Glomerular visceral epithelial cell (primary cell): Measurements from ENCODE around the gene NXF1.
"Not testable (repeated sequence)": the region's sequence is repeated elsewhere in the genome, so short reads cannot be mapped to it uniquely, and the experiment has no call there.

Source experiments
- DNase-seq: peaks from one replicate; pipeline ENCODE4 v3.0.0-alpha.2; 2016; ENCODE audit errors: extremely low spot score

NXF1 gene

DNA sequence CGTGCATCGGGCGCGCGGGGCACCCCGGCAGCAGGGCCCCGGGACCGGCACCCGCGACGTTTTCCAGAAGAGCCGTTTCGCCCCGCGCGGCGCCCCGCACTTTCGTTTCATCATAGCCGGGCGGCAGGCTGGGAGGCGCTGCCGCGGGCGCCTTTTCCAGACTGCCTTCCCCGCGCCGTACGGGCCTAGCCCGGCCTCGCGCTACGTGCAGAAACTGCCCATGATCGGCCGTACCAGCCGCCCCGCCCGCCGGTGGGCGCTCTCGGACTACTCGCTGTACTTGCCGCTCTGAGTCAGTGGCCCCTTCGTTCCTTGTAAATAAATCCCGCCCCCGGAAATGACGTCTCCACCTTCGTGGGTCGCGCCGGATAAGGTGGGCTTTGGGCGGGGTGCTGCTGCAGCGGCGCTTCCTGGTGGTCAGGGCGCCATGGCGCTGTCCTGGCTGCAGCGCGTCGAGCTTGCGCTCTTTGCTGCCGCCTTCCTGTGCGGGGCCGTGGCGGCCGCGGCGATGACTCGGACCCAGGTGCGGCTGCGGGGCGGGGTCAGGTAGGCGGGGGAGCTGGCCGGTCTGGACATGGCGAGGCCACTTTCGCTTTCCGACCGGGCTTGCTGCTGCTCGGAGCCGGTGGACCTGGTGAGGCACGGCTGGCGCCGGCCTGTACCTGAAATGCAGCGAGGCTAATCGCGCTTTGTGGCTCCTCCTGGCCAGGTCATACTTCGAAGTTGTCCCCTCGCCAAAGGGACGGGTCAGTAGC lies 18.1 kb downstream of the NXF1 start, which contains the start of gene TMEM179B:
TSS of gene TMEM179B (plus strand) at position 398 of the 755 bp plus-strand sequence. CDS start at position 428, 30 bp downstream.
- DNase-seq = peak; percentile 97

DNA sequence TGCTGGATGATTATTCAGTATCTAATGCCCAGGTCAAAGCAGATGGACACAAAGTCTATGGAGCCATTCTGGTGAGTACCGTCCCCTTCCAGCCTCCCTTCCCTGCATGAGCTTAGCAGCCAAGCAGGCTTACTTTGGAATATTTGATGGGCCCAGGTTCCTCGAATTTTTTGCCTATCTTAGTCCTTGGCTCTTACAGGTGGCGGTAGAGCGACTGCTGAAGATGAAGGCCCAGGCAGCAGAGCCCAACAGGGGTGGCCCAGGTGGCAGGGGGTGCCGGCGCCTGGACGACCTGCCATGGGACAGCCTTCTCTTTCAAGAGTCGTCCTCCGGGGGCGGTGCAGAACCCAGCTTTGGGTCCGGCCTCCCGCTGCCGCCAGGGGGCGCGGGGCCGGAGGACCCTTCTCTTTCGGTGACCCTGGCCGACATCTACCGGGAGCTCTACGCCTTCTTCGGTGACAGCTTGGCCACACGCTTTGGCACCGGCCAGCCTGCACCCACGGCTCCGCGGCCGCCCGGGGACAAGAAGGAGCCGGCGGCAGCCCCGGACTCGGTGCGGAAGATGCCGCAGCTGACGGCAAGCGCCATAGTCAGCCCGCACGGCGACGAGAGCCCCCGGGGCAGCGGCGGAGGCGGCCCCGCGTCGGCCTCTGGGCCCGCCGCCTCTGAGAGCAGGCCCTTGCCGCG lies 18.8 kb downstream of the NXF1 start:
- DNase-seq = peak; percentile 84

DNA sequence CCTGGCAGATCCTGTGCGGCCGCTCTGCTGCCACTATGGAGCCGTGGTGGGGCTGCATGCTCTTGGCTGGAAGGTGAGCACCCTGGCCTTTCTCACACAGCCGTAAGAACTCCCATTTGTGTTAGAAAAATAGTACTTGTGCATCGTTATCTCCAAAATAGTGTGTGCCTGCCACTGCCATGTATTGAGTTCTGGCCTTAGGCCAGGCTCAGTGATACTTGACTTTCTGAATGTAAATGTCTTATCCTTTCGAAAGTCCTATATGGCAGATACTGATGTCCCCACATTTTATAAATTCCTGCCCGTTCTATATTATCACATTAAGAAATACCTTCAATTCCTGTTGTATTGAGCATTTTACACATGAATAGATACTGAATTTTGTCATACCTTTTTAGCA lies 22.5 kb downstream of the NXF1 start:
- DNase-seq = no peak

DNA sequence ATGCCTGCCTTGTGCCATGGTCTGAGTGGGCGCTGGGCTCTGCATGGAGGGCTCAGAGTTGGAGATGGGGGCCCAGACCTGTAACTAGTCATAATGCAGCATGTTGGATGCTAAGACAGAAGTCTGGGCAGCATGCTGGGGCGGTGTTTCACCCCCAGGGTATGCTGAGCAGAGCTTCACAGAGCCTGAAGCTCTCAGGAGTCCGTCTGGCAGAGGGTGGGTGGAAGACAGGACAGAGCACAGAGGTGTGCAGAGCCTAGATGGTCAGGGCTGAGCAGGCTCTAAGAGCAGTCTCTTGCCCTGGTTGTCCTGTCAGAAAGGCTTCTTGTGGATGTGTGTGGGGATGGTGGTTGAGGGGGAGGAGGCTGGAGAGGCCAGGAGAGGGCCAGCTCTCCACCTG lies 26.8 kb downstream of the NXF1 start:
- no peak for DNase-seq

DNA sequence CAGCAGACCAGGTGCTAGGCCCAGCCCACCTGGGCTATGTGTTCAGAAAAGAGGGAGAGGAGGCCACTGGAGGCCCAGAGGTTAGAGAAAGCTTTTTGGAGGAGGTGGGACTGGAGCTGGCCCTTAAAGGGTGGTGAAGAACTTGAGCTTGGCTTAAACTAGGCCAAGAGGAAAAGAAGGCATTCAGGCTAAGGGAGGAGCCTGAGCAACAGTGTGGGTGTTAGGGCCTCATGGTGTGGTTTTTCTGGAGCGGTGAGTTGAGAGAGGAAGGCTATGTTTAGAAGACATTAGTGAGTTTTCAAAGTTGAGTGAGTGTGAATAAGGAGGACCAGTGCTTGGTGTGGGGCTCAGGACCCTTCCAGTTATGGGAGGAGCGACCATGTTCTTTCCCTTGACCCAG lies 27.9 kb downstream of the NXF1 start:
- DNase-seq = no peak

DNA sequence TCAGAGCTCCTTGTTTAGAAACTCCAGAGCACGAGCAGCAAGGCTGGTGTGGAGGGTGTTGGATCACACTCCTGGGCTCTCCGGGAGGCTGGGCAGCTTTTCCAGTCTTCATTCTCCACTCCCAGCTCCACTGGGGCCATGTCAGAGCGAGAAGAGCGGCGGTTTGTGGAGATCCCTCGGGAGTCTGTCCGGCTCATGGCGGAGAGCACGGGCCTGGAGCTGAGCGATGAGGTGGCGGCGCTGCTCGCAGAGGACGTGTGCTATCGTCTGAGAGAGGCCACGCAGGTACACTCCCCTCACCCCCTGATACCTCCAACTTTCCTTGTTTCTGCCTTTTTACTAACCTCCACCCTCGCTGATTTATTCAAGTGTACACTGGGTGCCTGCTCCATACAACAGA lies 29.6 kb downstream of the NXF1 start:
- DNase-seq = no peak

DNA sequence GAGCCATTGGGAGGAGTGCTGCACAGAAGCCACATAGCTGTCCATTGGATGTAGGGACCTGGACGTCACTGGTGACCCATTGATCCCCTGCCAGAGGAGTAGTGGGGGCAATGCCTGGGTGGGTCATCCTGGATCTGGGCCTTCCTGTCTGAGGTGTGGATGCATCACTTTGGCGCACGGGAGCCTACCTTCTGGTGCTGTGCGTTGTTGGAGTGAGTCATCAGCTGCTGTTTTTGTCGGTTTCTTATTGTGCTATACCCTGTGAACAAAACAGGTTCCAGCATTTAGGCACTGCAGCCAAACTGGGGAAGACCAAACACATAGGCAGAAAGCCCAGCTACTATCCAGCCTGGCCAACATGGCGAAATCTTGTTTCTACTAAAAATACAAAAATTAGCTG lies 30.8 kb downstream of the NXF1 start:
- no peak for DNase-seq

DNA sequence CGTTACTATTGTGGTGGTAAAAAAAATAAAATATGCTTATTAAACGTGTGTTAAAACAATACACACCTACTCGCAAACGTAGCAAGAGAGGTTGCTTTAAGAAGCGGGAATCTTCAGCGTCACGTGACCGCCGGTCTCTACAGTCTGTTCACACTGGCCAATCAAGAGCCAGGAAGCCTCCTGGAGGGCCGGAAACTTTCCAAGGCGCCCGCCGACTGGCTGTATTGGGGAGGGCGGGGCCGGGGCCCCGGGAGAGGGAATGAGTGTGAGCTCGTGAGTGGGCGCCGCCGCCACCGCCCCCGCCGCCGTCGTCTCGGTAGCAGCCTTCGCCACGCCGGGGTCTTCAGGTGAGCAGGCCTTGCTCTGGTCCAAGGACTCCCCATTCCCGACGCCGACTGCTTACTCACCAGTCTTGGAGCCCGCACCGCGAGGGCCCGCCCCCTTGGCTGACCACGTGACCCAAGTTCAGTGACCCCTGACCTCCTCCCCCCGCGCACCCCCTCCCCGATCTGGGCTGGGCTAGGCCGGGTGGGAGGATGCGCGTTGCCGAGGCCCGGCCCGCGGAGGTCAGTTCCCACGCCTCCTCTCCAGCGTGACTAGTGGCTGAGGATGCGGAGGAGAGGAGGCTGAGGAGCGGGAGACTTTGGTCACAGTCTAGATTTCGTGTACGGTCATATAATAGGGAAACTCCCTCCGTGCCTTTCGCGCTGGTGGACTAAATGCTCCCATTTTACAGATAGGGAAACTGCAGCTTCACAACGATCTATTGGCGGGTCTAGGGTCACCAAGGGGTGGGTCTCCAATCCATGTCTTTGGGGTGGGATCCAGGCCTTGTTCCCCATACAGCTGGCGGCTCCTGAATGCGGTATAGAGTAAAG lies 33.9 kb downstream of the NXF1 start, which contains the start of gene TAF6L:
TSS of gene TAF6L (plus strand) at position 253 of the 878 bp plus-strand sequence. CDS start 4,388 bp downstream, outside the sequence.
- DNase-seq = peak; percentile 96

DNA sequence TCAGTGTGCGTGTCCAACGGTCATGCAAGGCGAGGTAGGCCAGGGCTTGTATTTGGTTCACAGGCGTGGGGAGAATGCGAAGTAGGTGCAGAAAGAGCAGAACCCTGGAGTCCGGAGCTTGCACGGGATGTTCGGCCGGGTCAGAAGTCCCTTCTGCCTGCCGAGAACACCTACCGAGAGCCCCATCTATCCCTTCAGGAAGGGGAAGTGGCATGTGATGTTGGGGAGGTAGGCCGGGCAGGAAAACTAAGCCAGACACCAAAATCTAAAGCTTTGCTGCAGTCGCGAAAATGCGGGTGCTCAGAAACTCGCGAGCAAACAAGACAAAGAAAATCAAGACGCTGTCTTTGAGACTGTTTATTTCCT lies 34.5 kb downstream of the NXF1 start:
- DNase-seq = no peak

DNA sequence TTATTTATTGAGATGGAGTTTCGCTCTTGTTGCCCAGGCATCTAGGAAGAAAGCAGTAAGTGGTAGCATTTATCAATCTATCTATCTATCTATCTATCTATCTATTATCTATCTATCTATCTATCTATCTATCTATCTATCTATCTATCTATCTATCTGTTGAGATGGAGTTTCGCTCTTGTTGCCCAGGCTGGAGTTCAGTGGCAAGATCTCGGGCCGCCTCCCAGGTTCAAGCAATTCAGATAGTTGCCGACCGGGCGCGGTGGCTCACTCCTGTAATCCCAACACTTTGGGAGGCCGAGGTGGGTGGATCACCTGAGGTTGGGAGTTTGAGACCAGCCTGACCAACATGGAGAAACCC lies 44.4 kb downstream of the NXF1 start:
- not testable (repeated sequence) for DNase-seq

DNA sequence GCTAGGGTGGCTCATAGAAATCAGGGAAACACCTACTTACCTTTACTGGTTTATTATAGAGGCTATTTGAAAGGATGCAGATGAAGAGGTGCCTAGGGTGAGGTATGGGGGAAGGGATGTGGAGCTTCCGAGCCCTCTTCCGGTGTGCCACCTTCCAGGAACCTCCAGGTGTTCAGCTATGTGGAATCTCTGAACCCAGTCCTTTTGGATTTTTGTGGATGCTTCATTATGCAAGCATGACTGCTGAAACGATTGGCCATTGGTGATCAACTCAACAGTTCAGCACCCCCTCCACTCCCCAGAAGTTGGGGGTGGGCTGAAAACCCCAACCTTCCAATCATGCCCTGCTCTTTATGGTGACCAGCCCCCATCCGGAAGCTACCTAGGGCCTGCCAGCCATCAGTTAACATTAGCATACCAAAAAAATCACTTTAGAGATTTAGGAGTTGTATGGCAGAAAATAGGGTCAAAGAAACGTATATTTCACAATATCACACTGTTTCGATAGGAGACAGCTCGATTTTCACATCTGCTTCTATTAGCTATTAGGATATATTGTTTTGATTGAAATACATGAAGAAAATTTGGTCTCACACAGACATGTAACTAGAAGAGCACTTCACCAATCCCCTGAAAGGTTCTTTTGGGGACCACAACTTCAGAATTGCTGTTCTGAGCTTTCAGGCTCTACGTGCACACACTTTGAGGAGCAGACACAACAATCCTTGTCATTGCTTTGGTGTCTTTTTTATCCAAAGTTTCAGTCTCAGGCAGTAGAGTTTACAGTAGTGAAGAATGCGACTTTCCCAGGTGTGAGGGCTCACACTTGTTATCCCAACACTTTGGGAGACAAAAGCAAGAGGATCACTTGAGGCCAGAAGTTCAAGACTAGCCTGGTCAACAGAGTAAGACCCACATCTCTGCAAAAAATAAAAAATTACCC lies 47.1 kb downstream of the NXF1 start:
- no peak for DNase-seq

DNA sequence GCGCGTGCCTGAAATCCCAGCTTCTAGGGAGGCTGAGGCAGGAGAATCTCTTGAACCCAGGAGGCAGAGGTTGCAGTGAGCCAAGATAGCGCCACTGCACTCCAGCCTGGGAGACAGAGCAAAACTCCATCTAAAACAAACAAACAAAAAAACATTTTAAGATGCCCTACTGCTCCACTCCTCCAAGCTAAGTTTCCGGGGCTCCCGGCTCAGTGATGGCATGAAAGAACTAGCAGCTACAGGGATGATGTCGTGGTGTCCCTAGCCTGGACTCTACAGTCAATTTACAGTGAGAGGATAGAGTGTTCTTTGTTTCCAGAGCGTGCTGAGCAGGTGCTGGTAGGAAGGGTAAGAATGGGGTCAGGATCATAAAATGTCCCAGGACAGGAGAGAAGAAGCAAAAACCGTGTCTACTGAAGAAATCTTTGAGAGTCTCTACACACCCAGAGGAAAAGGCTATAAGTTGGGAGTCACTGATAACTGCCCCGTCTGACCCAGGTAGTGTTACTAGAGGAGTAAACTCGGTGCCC lies 50.1 kb downstream of the NXF1 start:
- no peak for DNase-seq

DNA sequence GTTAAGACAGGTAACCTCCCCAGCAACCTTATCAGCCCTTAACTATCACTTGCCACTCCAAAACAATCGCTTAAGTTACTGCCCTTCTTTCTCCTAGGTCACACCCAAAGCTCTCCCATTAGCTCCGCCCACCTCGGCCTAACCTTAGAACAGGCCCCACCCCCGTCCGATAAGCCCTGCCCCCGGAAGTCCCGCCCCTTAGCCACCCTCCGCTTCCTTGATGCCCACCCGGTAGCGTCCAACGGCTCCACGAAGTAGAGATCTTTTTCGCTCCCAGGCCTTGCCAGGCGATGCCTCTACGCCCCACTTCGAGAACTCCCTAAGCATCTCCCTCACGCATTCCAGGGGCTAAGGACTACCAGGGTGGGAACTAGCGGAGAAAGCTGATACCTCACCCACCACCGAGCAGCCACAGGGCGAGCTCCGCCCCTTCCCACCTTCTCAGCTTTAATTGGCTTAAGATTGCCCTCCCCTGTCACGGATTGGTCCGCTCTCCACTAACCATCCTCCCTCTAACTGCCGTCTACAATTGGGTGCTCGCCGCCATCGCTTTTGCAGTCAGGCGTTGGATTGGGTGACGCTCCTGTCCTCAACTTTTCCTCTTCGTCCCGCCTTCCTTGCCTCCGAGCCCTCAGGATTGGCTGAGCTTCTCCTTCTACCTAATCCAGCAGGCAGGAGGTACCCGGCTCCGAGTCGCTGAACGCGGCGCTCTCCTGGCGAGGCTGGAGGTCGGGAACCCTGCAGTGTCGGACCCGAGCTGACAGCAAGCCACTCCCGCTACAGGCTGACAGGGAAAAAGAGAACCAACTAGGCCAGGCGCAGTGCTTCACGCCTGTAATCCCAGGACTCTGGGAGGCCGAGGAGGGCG lies 51.3 kb downstream of the NXF1 start, which contains the start of gene ZBTB3:
TSS of gene ZBTB3 (minus strand) at position 425 of the 868 bp plus-strand sequence. CDS start 496 bp downstream, outside the sequence.
- peak; percentile 99 for DNase-seq

DNA sequence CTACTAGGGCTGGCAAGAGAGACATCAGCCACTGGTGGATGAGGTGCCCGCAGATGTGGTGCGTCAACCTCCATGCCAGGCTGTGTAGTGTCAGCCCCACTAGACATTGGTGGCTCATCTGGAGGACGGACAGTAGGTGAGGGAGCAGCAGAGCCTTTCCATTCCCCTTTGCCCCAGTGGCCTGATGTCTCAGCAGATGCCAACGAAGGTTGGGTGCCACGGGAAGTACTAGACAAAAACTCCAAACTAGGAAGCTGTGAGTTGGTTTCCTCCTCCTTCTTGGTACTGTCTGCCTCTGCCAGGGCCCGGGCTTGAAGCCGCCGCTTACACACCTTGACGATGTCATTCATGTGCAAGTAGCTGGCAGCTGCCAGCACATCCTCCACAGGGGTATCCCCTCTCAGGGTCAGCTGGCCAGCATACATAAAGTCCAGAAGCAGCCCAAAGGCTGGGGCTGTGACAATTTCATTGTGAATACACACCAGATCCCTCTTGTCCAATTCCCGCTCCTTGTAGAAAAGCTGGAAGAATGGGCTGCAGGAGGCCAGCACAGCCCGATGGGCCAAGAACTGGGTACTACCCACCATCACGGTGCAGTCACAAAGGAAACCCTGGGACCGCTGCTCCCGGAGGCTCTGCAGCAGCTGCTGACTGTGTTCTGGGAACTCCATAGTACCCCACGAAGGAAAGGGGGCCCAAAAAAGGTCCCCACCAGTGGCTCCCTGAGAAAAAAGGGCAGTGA lies 52.1 kb downstream of the NXF1 start:
- DNase-seq = no peak

DNA sequence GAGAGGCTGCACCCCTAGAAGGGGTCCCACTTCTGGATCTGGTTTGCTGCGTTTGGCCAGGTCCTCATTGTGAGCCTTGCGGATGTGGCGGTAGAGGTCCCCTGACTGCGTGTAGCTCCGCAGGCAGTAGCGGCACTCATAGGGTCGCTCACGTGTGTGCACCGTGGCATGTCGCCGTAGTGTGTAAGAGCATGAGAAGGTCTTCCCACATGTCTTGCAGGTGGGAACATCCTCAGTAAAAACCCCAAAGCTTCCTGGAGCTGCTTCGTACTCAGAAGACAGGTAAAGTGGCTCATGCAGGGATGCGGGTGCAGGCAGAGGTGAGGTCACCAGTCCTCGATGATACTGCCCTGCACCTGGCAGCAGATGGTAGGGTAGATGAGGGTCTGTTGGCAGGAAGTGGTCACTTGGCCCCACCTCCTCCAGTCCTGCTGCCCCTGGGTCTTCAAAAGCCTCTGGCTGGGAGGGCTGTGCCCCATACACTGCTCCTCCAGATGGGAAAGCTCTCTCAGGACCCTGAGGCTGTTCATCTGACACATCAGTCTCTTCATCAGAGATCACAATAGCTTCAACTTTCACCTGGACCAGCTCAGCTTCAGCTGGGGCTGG lies 53.0 kb downstream of the NXF1 start:
- no peak for DNase-seq

DNA sequence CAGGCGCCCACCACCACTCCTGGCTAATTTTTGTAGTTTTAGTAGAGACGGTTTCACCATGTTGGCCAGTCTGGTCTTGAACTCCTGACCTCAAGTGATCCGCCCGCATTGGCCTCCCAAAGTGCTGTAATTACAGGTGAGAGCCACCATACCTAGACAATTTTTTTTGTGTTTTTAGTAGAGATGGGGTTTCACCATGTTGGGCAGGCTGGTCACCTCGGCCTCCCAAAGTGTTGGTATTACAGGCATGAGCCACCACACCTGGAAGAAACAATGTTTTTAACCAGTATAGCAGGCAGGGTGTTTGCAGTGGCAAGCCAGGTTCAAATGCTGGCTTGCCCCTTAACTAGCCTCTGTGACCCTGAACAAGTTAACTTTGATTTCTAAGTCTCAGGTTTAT lies 55.3 kb downstream of the NXF1 start:
- not testable (repeated sequence) for DNase-seq

DNA sequence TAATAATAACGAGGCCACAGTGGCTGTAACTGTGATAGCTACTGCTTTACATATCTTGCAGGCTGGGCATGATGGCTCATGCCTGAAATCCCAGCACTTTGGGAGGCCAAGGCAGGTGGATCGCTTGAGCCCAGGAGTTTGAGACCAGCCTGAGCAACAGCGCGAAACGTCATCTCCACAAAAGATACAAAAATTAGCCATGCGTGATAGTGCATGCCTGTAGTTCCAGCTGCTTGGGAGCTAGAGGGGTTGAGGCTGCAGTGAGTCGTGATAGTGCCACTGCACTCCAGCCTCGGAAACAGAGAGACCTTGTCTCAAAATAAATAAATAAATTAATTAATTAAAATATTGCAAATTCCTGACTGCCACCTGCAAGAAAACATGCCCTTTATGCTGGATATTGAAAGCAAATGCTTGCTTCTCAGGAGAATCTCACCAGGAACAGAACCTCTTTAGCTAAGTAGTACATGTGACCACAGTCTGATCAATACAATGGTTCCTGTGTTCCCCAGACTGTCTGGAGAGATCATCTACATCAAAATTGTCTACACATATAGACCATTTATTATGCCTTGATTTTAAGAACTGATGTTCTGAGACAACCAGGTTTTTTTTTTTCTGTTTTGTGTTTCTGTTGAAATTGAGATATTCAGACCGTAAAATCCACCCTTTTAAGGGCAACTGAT lies 57.6 kb downstream of the NXF1 start:
- DNase-seq = no peak
